ENCODE measurements around the gene ZRANB1. TPM values are rescaled to one million over a fixed set of nuclear protein-coding genes. Genes with fewer than 3 reads are reported as not detected.

Gene ZRANB1
- total and polyA plus RNA-seq, 2 donors from 2014 or later = 8.9 to 17.5 TPM

DNA sequence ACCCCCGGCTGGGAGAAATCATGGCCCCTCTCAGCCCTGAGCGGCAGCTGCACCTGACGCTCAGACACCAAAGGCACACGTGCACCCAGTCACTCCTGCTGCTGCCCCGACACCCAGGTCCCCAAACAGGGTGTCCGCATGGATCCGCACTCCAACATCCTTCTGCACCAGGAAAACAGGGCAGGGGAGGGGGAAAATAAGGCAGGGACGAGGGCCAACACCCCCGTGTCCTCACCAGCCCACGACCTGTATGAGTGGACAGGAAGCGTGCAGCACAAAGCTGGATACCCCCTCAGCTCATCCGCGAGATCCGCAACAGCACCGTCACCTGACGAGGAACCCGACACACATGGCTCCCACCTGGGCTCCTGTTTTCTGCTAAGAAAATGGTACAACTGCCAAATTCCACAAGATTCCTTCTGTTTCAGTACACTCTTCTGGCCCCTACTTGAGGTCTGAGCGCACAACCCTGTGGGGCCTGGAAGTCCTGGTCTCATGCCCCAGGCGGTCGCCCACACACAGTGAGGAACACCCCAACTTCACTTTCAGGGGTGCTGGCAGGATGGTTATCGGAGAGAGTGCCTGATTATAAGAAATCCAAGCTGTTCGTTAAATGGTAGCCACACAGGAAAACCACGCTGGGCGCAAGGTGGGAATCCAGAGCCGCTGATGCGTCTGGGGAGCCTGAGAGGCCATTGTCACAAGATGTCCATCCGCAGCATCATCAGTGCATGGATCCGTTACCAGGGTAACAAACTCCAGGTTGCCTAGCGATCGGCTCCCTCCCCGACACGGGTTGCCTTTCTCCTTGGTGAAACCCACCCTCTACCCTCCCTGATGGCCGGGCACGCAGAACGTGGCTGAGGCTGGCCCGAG lies 63.6 kb downstream of the ZRANB1 start:
- no peaks in the 10 kb centered on the region for H3K9me3 ChIP-seq (ENCODE audit: control insufficient read depth in 2 of 3, insufficient read depth in 1 of 3, low read length in 3 of 3)
- FAIRE-seq (no peak), DNase-seq (peak in 1 of 5 donors; percentile 69)
- H3K36me3 ChIP-seq (ENCODE audit: control insufficient read depth in 2 of 3, insufficient read depth in 3 of 3, low read length in 3 of 3) = peaks cover 0 to 35% (median 6%) of the 10 kb centered on the region in 3 donors
- no peak overlapping the region for H3K4me3 ChIP-seq (ENCODE audit: low read length in 3 of 3)
- no peak overlapping the region for H3K9ac ChIP-seq (ENCODE audit: low read length in 3 of 3)
- H3K27ac ChIP-seq (ENCODE audit: low read depth in 2 of 2, low read length in 2 of 2) = no peak overlapping the region
- no peaks in the 10 kb centered on the region for H3K27me3 ChIP-seq (ENCODE audit: control insufficient read depth, insufficient read depth, low read length)
- intact Hi-C loops (cut with DNase I) = loop anchor here (5.0 kb wide), 1 partner anchor 463 kb away; no protein-coding TSS in a partner anchor
- H3K4me1 ChIP-seq (ENCODE audit: control insufficient read depth in 2 of 3, insufficient read depth in 2 of 3, low read depth in 1 of 3, low read length in 3 of 3) = peaks cover 0 to 11% (median 0%) of the 10 kb centered on the region in 3 donors
- TF ChIP-seq, protein P1, sequence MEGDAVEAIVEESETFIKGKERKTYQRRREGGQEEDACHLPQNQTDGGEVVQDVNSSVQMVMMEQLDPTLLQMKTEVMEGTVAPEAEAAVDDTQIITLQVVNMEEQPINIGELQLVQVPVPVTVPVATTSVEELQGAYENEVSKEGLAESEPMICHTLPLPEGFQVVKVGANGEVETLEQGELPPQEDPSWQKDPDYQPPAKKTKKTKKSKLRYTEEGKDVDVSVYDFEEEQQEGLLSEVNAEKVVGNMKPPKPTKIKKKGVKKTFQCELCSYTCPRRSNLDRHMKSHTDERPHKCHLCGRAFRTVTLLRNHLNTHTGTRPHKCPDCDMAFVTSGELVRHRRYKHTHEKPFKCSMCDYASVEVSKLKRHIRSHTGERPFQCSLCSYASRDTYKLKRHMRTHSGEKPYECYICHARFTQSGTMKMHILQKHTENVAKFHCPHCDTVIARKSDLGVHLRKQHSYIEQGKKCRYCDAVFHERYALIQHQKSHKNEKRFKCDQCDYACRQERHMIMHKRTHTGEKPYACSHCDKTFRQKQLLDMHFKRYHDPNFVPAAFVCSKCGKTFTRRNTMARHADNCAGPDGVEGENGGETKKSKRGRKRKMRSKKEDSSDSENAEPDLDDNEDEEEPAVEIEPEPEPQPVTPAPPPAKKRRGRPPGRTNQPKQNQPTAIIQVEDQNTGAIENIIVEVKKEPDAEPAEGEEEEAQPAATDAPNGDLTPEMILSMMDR (IDR thresholded peaks at IDR 0.05; ENCODE audit: borderline replicate concordance, extremely low read depth, insufficient read depth) = no peak

- Histone ChIP-seq H3K9ac (ENCODE audit: low read length in 3 of 3) (no peak overlapping the region), H3K27me3 (ENCODE audit: control insufficient read depth, insufficient read depth, low read length) (no peaks in the 10 kb centered on the region), H3K4me1 (ENCODE audit: control insufficient read depth in 2 of 3, insufficient read depth in 2 of 3, low read depth in 1 of 3, low read length in 3 of 3) (peaks cover 0 to 11% (median 0%) of the 10 kb centered on the region in 3 donors), H3K4me3 (ENCODE audit: low read length in 3 of 3) (no peak overlapping the region), H3K27ac (ENCODE audit: low read depth in 2 of 2, low read length in 2 of 2) (no peak overlapping the region), H3K9me3 (ENCODE audit: control insufficient read depth in 2 of 3, insufficient read depth in 1 of 3, low read length in 3 of 3) (no peaks in the 10 kb centered on the region), H3K36me3 (ENCODE audit: control insufficient read depth in 2 of 3, insufficient read depth in 3 of 3, low read length in 3 of 3) (peaks cover 0 to 28% (median 6%) of the 10 kb centered on the region in 3 donors)
- intact Hi-C loops (cut with DNase I) = loop anchor here (5.0 kb wide), 1 partner anchor 464 kb away; no protein-coding TSS in a partner anchor
- DNase-seq (peak in 1 of 5 donors; percentile 32), FAIRE-seq (no peak)
- TF ChIP-seq, protein P1 (IDR thresholded peaks at IDR 0.05; ENCODE audit: borderline replicate concordance, extremely low read depth, insufficient read depth) = no peak
Observed at GRCh38 chr10:125006188-125006680, 64.3 kb downstream of the ZRANB1 start.

- no peak overlapping the region for H3K9ac ChIP-seq (ENCODE audit: low read length in 3 of 3)
- peaks cover 0 to 21% (median 6%) of the 10 kb centered on the region in 3 donors for H3K36me3 ChIP-seq (ENCODE audit: control insufficient read depth in 2 of 3, insufficient read depth in 3 of 3, low read length in 3 of 3)
- H3K4me1 ChIP-seq (ENCODE audit: control insufficient read depth in 2 of 3, insufficient read depth in 2 of 3, low read depth in 1 of 3, low read length in 3 of 3) = peaks cover 0 to 11% (median 0%) of the 10 kb centered on the region in 3 donors
- H3K9me3 ChIP-seq (ENCODE audit: control insufficient read depth in 2 of 3, insufficient read depth in 1 of 3, low read length in 3 of 3) = no peaks in the 10 kb centered on the region
- FAIRE-seq = no peak
- TF ChIP-seq, protein P1 (IDR thresholded peaks at IDR 0.05; ENCODE audit: borderline replicate concordance, extremely low read depth, insufficient read depth) = no peak
- DNase-seq = peak; percentile 65 to 87 (median 81)
- intact Hi-C loops (cut with DNase I) = loop anchor here (5.0 kb wide), 1 partner anchor 465 kb away; no protein-coding TSS in a partner anchor
- H3K4me3 ChIP-seq (ENCODE audit: low read length in 3 of 3) = no peak overlapping the region
- H3K27me3 ChIP-seq (ENCODE audit: control insufficient read depth, insufficient read depth, low read length) = no peaks in the 10 kb centered on the region
- H3K27ac ChIP-seq (ENCODE audit: low read depth in 2 of 2, low read length in 2 of 2) = peak overlapping the region in 1 of 2 donors; percentile 8
Observed at GRCh38 chr10:125006921-125007426, 65.1 kb downstream of the ZRANB1 start.
